Measurements from ENCODE around the gene ABCC12.

Gene ABCC12

DNA sequence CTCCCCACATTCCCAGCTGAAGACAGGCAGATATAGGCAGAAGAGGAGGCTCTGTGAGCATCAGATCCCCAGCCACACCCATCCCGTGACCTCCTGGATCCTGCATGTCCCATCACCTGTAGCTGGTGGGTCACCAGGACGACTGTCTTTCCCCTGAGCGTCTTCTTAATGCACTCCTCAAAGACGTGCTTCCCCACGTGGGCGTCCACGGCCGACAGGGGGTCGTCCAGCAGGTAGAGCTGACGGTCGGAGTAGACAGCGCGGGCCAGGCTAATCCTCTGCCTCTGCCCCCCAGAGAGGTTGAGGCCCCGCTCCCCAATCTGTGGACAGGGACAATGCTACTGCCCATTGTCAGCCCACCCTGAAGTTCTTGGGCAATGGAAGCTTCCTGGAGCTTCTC, 40.5 kb downstream of the ABCC12 start:
- Histone ChIP-seq H3K4me1 (ENCODE audit: control insufficient read depth in 2 of 2, insufficient read depth in 1 of 2, low read depth in 1 of 2, low read length in 2 of 2) (peaks cover 0 to 7% of the 10 kb centered on the region in 2 donors), H3K14ac (ENCODE audit: low read length) (no peak overlapping the region), H3K18ac (ENCODE audit: low read length) (no peak overlapping the region), H3K27ac (replicated peaks; ENCODE audit: low read length) (no peak overlapping the region), H4K8ac (ENCODE audit: low read depth, low read length) (no peak overlapping the region), H3K4ac (ENCODE audit: low read length) (no peak overlapping the region), H2BK15ac (ENCODE audit: low read length) (no peak overlapping the region), H3K4me3 (ENCODE audit: low read length in 2 of 2) (no peak overlapping the region), H2AK5ac (ENCODE audit: low read depth, low read length) (peak overlapping the region; percentile 48), H2BK12ac (ENCODE audit: low read length) (no peak overlapping the region), H3K23ac (ENCODE audit: low read depth, low read length, poor library complexity) (no peak overlapping the region), H3K9ac (ENCODE audit: low read depth, low read length, poor library complexity) (no peak overlapping the region), H3K79me1 (ENCODE audit: low read depth, low read length) (no peaks in the 10 kb centered on the region), H3K27me3 (ENCODE audit: control insufficient read depth in 3 of 3, insufficient read depth in 3 of 3, low read depth in 1 of 3, low read length in 3 of 3) (peaks cover 0 to 3% (median 0%) of the 10 kb centered on the region in 3 experiments), H3K36me3 (replicated peaks in 1 of 2; ENCODE audit: control insufficient read depth in 2 of 2, insufficient read depth in 2 of 2, low read length in 2 of 2) (no peaks in the 10 kb centered on the region), H2BK5ac (ENCODE audit: low read length) (no peak overlapping the region), H2AFZ (ENCODE audit: low read length) (no peak overlapping the region), H2BK120ac (ENCODE audit: low read depth, low read length) (no peak overlapping the region), H3K9me3 (replicated peaks in 1 of 2; ENCODE audit: control insufficient read depth in 2 of 2, insufficient read depth in 1 of 2, low read depth in 1 of 2, low read length in 2 of 2) (no peaks in the 10 kb centered on the region), H3K4me2 (ENCODE audit: insufficient read depth, low read length, poor library complexity, severe bottlenecking) (no peak overlapping the region), H4K91ac (ENCODE audit: low read depth, low read length, poor library complexity) (no peak overlapping the region)
- no CpG with 5 or more reads among the region's 14 CpGs for WGBS, 2 donors (ENCODE audit: extremely low coverage in 2 of 2, insufficient read length in 2 of 2, insufficient replicate concordance in 1 of 2)
- no peak for DNase-seq (ENCODE audit: low spot score)

DNA sequence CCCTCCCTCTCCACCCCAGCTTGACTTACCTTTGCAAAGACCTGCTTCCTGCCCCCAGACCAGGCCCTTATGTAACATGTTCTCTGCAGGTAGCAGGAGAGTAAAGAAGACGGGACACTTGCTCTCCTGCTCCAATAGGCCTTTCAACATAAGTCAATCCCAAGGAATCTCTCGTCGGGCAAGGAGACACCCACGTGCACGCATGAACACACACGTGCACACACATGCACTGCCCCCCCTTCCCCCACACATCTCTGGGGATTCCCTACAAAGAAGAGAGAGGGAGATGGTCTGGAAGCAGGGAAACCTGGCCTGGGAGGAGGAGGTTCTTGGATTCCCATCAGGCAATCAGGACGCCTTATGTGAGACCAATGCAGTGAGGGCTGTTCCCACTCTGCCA, 41.4 kb downstream of the ABCC12 start:
- Histone ChIP-seq H4K8ac (ENCODE audit: low read depth, low read length) (no peak overlapping the region), H2BK5ac (ENCODE audit: low read length) (no peak overlapping the region), H2AFZ (ENCODE audit: low read length) (no peak overlapping the region), H2BK12ac (ENCODE audit: low read length) (no peak overlapping the region), H4K91ac (ENCODE audit: low read depth, low read length, poor library complexity) (no peak overlapping the region), H3K18ac (ENCODE audit: low read length) (no peak overlapping the region), H3K9ac (ENCODE audit: low read depth, low read length, poor library complexity) (no peak overlapping the region), H3K36me3 (replicated peaks in 1 of 2; ENCODE audit: control insufficient read depth in 2 of 2, insufficient read depth in 2 of 2, low read length in 2 of 2) (no peaks in the 10 kb centered on the region), H2BK120ac (ENCODE audit: low read depth, low read length) (no peak overlapping the region), H3K4me3 (ENCODE audit: low read length in 2 of 2) (no peak overlapping the region), H3K27me3 (ENCODE audit: control insufficient read depth in 3 of 3, insufficient read depth in 3 of 3, low read depth in 1 of 3, low read length in 3 of 3) (peaks cover 0 to 3% (median 0%) of the 10 kb centered on the region in 3 experiments), H3K9me3 (replicated peaks in 1 of 2; ENCODE audit: control insufficient read depth in 2 of 2, insufficient read depth in 1 of 2, low read depth in 1 of 2, low read length in 2 of 2) (no peaks in the 10 kb centered on the region), H2BK15ac (ENCODE audit: low read length) (no peak overlapping the region), H2AK5ac (ENCODE audit: low read depth, low read length) (peak overlapping the region; percentile 12), H3K79me1 (ENCODE audit: low read depth, low read length) (no peaks in the 10 kb centered on the region), H3K27ac (replicated peaks; ENCODE audit: low read length) (no peak overlapping the region), H3K4ac (ENCODE audit: low read length) (no peak overlapping the region), H3K14ac (ENCODE audit: low read length) (no peak overlapping the region), H3K4me2 (ENCODE audit: insufficient read depth, low read length, poor library complexity, severe bottlenecking) (no peak overlapping the region), H3K4me1 (ENCODE audit: control insufficient read depth in 2 of 2, insufficient read depth in 1 of 2, low read depth in 1 of 2, low read length in 2 of 2) (peaks cover 3 to 12% of the 10 kb centered on the region in 2 donors), H3K23ac (ENCODE audit: low read depth, low read length, poor library complexity) (no peak overlapping the region)
- no CpG with 5 or more reads among the region's 7 CpGs for WGBS, 2 donors (ENCODE audit: extremely low coverage in 2 of 2, insufficient read length in 2 of 2, insufficient replicate concordance in 1 of 2)
- DNase-seq (ENCODE audit: low spot score), result no peak

DNA sequence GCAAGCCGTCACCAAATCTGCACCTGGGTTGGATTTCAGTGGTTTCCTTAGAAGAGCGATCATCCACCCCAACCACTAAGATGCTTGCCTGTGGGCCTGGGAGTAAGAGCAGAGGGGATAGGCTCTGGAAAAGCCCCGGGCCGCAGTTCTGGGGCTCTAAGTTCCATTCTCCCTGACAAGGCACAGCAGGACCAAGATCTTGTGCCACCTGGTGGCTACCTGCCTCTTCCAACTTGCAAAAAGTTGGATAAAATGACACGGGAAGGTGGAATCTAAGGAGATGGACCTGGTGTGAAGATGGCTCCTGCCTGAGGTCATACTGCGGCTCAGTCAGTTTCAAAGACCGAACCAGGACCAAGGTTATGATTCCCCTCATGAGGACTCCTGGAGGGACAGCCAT, 42.3 kb downstream of the ABCC12 start:
- H3K36me3 ChIP-seq (replicated peaks in 1 of 2; ENCODE audit: control insufficient read depth in 2 of 2, insufficient read depth in 2 of 2, low read length in 2 of 2), result no peaks in the 10 kb centered on the region
- no peak overlapping the region for H2BK120ac ChIP-seq (ENCODE audit: low read depth, low read length)
- WGBS, 2 donors (ENCODE audit: extremely low coverage in 2 of 2, insufficient read length in 2 of 2, insufficient replicate concordance in 1 of 2), result no CpG with 5 or more reads among the region's 7 CpGs
- H4K8ac ChIP-seq (ENCODE audit: low read depth, low read length), result no peak overlapping the region
- H2BK15ac ChIP-seq (ENCODE audit: low read length), result no peak overlapping the region
- H3K79me1 ChIP-seq (ENCODE audit: low read depth, low read length), result no peaks in the 10 kb centered on the region
- no peak overlapping the region for H3K9ac ChIP-seq (ENCODE audit: low read depth, low read length, poor library complexity)
- no peak for DNase-seq (ENCODE audit: low spot score)
- no peak overlapping the region for H3K4ac ChIP-seq (ENCODE audit: low read length)
- peaks cover 0 to 3% (median 0%) of the 10 kb centered on the region in 3 experiments for H3K27me3 ChIP-seq (ENCODE audit: control insufficient read depth in 3 of 3, insufficient read depth in 3 of 3, low read depth in 1 of 3, low read length in 3 of 3)
- no peaks in the 10 kb centered on the region for H3K9me3 ChIP-seq (replicated peaks in 1 of 2; ENCODE audit: control insufficient read depth in 2 of 2, insufficient read depth in 1 of 2, low read depth in 1 of 2, low read length in 2 of 2)
- no peak overlapping the region for H2BK12ac ChIP-seq (ENCODE audit: low read length)
- H3K14ac ChIP-seq (ENCODE audit: low read length), result no peak overlapping the region
- H4K91ac ChIP-seq (ENCODE audit: low read depth, low read length, poor library complexity), result no peak overlapping the region
- H3K27ac ChIP-seq (replicated peaks; ENCODE audit: low read length), result no peak overlapping the region
- H2AK5ac ChIP-seq (ENCODE audit: low read depth, low read length), result peak overlapping the region; percentile 10
- no peak overlapping the region for H2BK5ac ChIP-seq (ENCODE audit: low read length)
- peaks cover 3 to 19% of the 10 kb centered on the region in 2 donors for H3K4me1 ChIP-seq (ENCODE audit: control insufficient read depth in 2 of 2, insufficient read depth in 1 of 2, low read depth in 1 of 2, low read length in 2 of 2)
- H2AFZ ChIP-seq (ENCODE audit: low read length), result no peak overlapping the region
- no peak overlapping the region for H3K4me3 ChIP-seq (ENCODE audit: low read length in 2 of 2)
- no peak overlapping the region for H3K18ac ChIP-seq (ENCODE audit: low read length)
- no peak overlapping the region for H3K4me2 ChIP-seq (ENCODE audit: insufficient read depth, low read length, poor library complexity, severe bottlenecking)
- no peak overlapping the region for H3K23ac ChIP-seq (ENCODE audit: low read depth, low read length, poor library complexity)

DNA sequence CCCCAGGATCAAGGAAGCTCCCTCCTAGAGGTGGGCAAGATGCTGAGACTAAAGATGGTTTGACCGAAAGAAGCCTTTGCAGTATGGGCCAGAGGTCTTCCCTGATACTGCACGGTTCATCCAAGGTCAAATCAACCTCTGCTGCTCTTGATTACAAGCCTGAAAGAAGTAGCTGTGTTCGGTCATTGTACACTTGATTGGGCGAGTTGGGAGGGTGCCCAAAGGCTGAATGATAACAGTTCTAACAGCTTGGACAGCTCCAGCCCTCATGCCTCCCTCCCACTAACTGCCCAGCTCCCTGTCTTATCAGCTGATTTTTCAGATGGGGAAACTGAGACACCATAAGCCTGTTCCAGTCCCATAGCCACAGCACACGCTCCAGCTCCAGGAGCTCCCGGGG, 42.8 kb downstream of the ABCC12 start:
- H2AFZ ChIP-seq (ENCODE audit: low read length), result no peak overlapping the region
- H2AK5ac ChIP-seq (ENCODE audit: low read depth, low read length), result no peak overlapping the region
- H3K4ac ChIP-seq (ENCODE audit: low read length), result no peak overlapping the region
- no peaks in the 10 kb centered on the region for H3K36me3 ChIP-seq (replicated peaks in 1 of 2; ENCODE audit: control insufficient read depth in 2 of 2, insufficient read depth in 2 of 2, low read length in 2 of 2)
- H3K4me3 ChIP-seq (ENCODE audit: low read length in 2 of 2), result no peak overlapping the region
- WGBS, 2 donors (ENCODE audit: extremely low coverage in 2 of 2, insufficient read length in 2 of 2, insufficient replicate concordance in 1 of 2), result no CpG with 5 or more reads among the region's 6 CpGs
- no peak overlapping the region for H2BK15ac ChIP-seq (ENCODE audit: low read length)
- no peak overlapping the region for H2BK5ac ChIP-seq (ENCODE audit: low read length)
- no peaks in the 10 kb centered on the region for H3K9me3 ChIP-seq (replicated peaks in 1 of 2; ENCODE audit: control insufficient read depth in 2 of 2, insufficient read depth in 1 of 2, low read depth in 1 of 2, low read length in 2 of 2)
- H4K8ac ChIP-seq (ENCODE audit: low read depth, low read length), result no peak overlapping the region
- H3K27me3 ChIP-seq (ENCODE audit: control insufficient read depth in 3 of 3, insufficient read depth in 3 of 3, low read depth in 1 of 3, low read length in 3 of 3), result peaks cover 0 to 3% (median 0%) of the 10 kb centered on the region in 3 experiments
- H3K27ac ChIP-seq (replicated peaks; ENCODE audit: low read length), result no peak overlapping the region
- no peak overlapping the region for H3K23ac ChIP-seq (ENCODE audit: low read depth, low read length, poor library complexity)
- no peak overlapping the region for H3K14ac ChIP-seq (ENCODE audit: low read length)
- no peak for DNase-seq (ENCODE audit: low spot score)
- no peak overlapping the region for H3K4me2 ChIP-seq (ENCODE audit: insufficient read depth, low read length, poor library complexity, severe bottlenecking)
- no peak overlapping the region for H4K91ac ChIP-seq (ENCODE audit: low read depth, low read length, poor library complexity)
- H2BK120ac ChIP-seq (ENCODE audit: low read depth, low read length), result no peak overlapping the region
- peaks cover 3 to 19% of the 10 kb centered on the region in 2 donors for H3K4me1 ChIP-seq (ENCODE audit: control insufficient read depth in 2 of 2, insufficient read depth in 1 of 2, low read depth in 1 of 2, low read length in 2 of 2)
- no peaks in the 10 kb centered on the region for H3K79me1 ChIP-seq (ENCODE audit: low read depth, low read length)
- H3K9ac ChIP-seq (ENCODE audit: low read depth, low read length, poor library complexity), result no peak overlapping the region
- no peak overlapping the region for H3K18ac ChIP-seq (ENCODE audit: low read length)
- H2BK12ac ChIP-seq (ENCODE audit: low read length), result no peak overlapping the region
